NCI-H1048 (cell line): Measurements from ENCODE around the gene FAM184A.

Source experiments
- DNase-seq: peaks from one replicate; lab custom pipeline; 2025; lab: John Stamatoyannopoulos, UW

The FAM184A gene

GRCh38 chr6:118968416-118968815 lies 110.0 kb downstream of the FAM184A start:
- DNase-seq, result no peak

GRCh38 chr6:118967239-118967638 lies 111.2 kb downstream of the FAM184A start:
- DNase-seq, result no peak

GRCh38 chr6:118965843-118966370 lies 112.6 kb downstream of the FAM184A start:
- no peak for DNase-seq

- no peak for DNase-seq
These were observed 113.1 kb downstream of the FAM184A start for GRCh38 chr6:118965371-118965770.

GRCh38 chr6:118963003-118963402 lies 115.5 kb downstream of the FAM184A start:
- no peak for DNase-seq

GRCh38 chr6:118959903-118960302 lies 118.6 kb downstream of the FAM184A start:
- DNase-seq, result no peak

GRCh38 chr6:118953391-118953790 lies 125.1 kb downstream of the FAM184A start:
- no peak for DNase-seq

GRCh38 chr6:118952683-118953082 lies 125.8 kb downstream of the FAM184A start:
- no peak for DNase-seq

- no peak for DNase-seq
These were observed 133.2 kb downstream of the FAM184A start for GRCh38 chr6:118945217-118945616.

GRCh38 chr6:118940770-118941169 lies 137.7 kb downstream of the FAM184A start:
- DNase-seq, result no peak

- no peak for DNase-seq
These were observed 138.8 kb downstream of the FAM184A start for GRCh38 chr6:118939683-118940082.

GRCh38 chr6:118935978-118936703 lies 142.3 kb downstream of the FAM184A start:
- no peak for DNase-seq

- no peak for DNase-seq
These were observed 143.2 kb downstream of the FAM184A start for GRCh38 chr6:118935331-118935668.

- peak; percentile 71 for DNase-seq
These were observed 143.8 kb downstream of the FAM184A start, which contains the start of gene MCM9 for GRCh38 chr6:118934461-118935330. Gene MCM9, minus strand, starts transcription at chr6:118935159. Its CDS starts 3,436 bp downstream, at chr6:118931723.

GRCh38 chr6:118933855-118934460 lies 144.5 kb downstream of the FAM184A start:
- no peak for DNase-seq

GRCh38 chr6:118932421-118932820 lies 146.0 kb downstream of the FAM184A start:
- DNase-seq, result no peak

GRCh38 chr6:118931436-118931835 lies 147.0 kb downstream of the FAM184A start:
- DNase-seq, result no peak

- no peak for DNase-seq
These were observed 147.8 kb downstream of the FAM184A start for GRCh38 chr6:118930680-118931079.

GRCh38 chr6:118923035-118923434 lies 155.4 kb downstream of the FAM184A start:
- no peak for DNase-seq

GRCh38 chr6:118921084-118921483 lies 157.4 kb downstream of the FAM184A start:
- DNase-seq, result no peak

- DNase-seq, result no peak
These were observed 160.1 kb downstream of the FAM184A start for GRCh38 chr6:118918329-118918725.

- no peak for DNase-seq
These were observed 160.7 kb downstream of the FAM184A start for GRCh38 chr6:118917546-118918328.
